Measurements from ENCODE around the gene HARS1.
"Not testable (repeated sequence)": the region's sequence is repeated elsewhere in the genome, so short reads cannot be mapped to it uniquely, and the experiment has no call there.

The HARS1 gene

GRCh38 chr5:140690941-140691924 lies at the start of gene HARS1, which contains the start of gene HARS2:
TSS of gene HARS1 (minus strand) at chr5:140691370. CDS start at chr5:140691304, 66 bp downstream.
TSS of gene HARS2 (plus strand) at chr5:140691455. CDS start at chr5:140691649, 194 bp downstream.
- DNase-seq (ENCODE audit: low read depth, low spot score), result peak; percentile 95
- no peak for TF ChIP-seq CTCF (IDR thresholded peaks at IDR 0.05; ENCODE audit: low read depth, low read length)
- H3K4me3 ChIP-seq (ENCODE audit: low read depth, low read length), result peak within 1 kb of the TSS; percentile 84
- in situ Hi-C loops (cut with HindIII; ENCODE audit: low sequenced_read_pairs), result no loop called here

- no peak overlapping the region for H3K4me3 ChIP-seq (ENCODE audit: low read depth, low read length)
- in situ Hi-C loops (cut with HindIII; ENCODE audit: low sequenced_read_pairs), result no loop called here
- no peak for TF ChIP-seq CTCF (IDR thresholded peaks at IDR 0.05; ENCODE audit: low read depth, low read length)
- no peak for DNase-seq (ENCODE audit: low read depth, low spot score)
Observed at GRCh38 chr5:140737486-140737885, 46.3 kb upstream of the HARS1 start.

DNA sequence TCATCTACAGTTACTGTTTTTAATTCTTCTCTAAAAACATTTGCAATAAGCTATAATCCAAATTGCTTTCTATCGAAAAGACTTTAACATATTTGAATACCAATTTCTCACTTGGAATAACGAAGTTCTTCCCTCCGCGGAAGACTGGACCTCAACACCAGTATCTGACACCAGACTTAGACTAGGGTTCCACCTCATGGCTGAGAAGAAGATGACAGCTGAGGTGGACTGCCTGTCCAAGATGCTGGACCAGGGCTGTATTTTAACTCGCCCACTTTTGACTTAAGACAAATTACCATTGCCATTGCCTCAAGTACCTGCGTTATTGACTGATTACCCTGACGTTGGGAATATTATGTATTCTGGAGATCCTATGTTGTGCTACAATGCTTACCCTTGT lies 43.2 kb upstream of the HARS1 start:
- no peak for DNase-seq (ENCODE audit: low read depth, low spot score)
- in situ Hi-C loops (cut with HindIII; ENCODE audit: low sequenced_read_pairs), result no loop called here
- no peak for TF ChIP-seq CTCF (IDR thresholded peaks at IDR 0.05; ENCODE audit: low read depth, low read length)
- H3K4me3 ChIP-seq (ENCODE audit: low read depth, low read length), result no peak overlapping the region

DNA sequence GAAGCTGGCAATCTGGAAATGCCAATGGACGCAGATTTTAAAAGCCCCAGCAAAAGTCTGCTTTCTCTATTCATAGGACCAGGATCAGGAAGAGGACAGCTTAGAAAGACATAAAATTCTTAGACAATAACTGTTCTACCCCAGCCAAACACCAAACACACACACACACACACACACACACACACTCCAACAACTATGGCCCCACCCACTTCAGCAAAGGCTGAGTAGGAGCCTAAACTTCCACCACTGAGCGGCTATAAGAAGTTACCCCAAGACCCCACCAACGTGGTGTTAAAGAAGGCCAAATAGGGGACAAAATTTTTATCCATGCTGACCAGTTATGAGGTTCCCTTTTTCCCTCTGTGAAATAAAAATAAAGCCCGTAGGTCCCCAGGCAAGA lies 41.9 kb upstream of the HARS1 start:
- no peak for TF ChIP-seq CTCF (IDR thresholded peaks at IDR 0.05; ENCODE audit: low read depth, low read length)
- no peak for DNase-seq (ENCODE audit: low read depth, low spot score)
- in situ Hi-C loops (cut with HindIII; ENCODE audit: low sequenced_read_pairs), result no loop called here
- no peak overlapping the region for H3K4me3 ChIP-seq (ENCODE audit: low read depth, low read length)

GRCh38 chr5:140725799-140726471 lies 34.8 kb upstream of the HARS1 start:
- no peak for TF ChIP-seq CTCF (IDR thresholded peaks at IDR 0.05; ENCODE audit: low read depth, low read length)
- H3K4me3 ChIP-seq (ENCODE audit: low read depth, low read length), result peak overlapping the region; percentile 54
- DNase-seq (ENCODE audit: low read depth, low spot score), result peak; percentile 96
- in situ Hi-C loops (cut with HindIII; ENCODE audit: low sequenced_read_pairs), result no loop called here

- H3K4me3 ChIP-seq (ENCODE audit: low read depth, low read length); in situ Hi-C loops (cut with HindIII; ENCODE audit: low sequenced_read_pairs); DNase-seq (ENCODE audit: low read depth, low spot score): not testable (repeated sequence)
Observed at GRCh38 chr5:140721395-140721794, 30.2 kb upstream of the HARS1 start.

GRCh38 chr5:140720738-140721137 lies 29.6 kb upstream of the HARS1 start:
- in situ Hi-C loops (cut with HindIII; ENCODE audit: low sequenced_read_pairs); DNase-seq (ENCODE audit: low read depth, low spot score); H3K4me3 ChIP-seq (ENCODE audit: low read depth, low read length): not testable (repeated sequence)
